Transverse colon (tissue), 4 donors: Measurements from ENCODE around the gene VPS41.

Experiments used
- EP300 ChIP-seq: sonication (generic); formaldehyde crosslinking; IDR thresholded peaks from one replicate; pipeline ENCODE4 v1.6.1; 2017; ENCODE audit warnings: antibody characterized with exemption, low read depth
- POLR2A ChIP-seq: fragments of 450-650 bp; IDR thresholded peaks from one replicate; pipeline ENCODE4 v1.6.1; 2016; ENCODE audit warnings: antibody characterized with exemption, mild to moderate bottlenecking, moderate library complexity
- POLR2AphosphoS5 ChIP-seq, 3 donors: sonication (generic); formaldehyde crosslinking; IDR thresholded peaks; one replicate each; pipeline ENCODE4 v1.6.1; 2016; ENCODE audit warnings: antibody characterized with exemption in 3 of 3
- TF ChIP-seq, protein P1 (sequence below), 5 experiments: fragments of 200-600 bp in 3 of 5; fragments of 450-650 bp in 2 of 5; sonication (generic) in 3 of 5; IDR thresholded peaks; 1 replicate in 2 of 5; 2 replicates in 3 of 5; pipeline ENCODE4 v1.5.1; 2016 to 2017; ENCODE audit warnings: antibody characterized with exemption in 5 of 5, inconsistent platforms in 3 of 5, mild to moderate bottlenecking in 2 of 5, moderate library complexity in 1 of 5

DNA sequence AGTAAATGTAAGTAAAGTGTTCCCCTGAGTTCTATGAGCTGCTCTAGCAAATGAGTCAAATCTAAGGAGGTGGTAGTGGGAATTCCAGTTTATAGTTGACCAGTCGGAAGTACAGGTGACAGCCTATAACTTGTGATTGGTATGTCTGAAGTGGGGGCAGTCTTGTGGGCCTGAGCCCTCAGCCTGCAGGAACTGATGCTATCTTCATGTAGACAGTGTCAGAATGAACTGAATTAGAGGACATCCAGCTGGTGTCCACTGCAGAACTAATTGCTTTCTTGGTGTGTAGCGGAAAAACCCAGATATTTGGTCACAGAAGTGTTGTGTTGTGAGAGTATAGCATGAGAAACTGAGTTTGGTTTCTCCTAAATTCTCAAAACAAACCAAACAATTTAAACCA lies 150.0 kb downstream of the VPS41 start:
- TF ChIP-seq POLR2A (no peak), EP300 (no peak), POLR2AphosphoS5 (IDR thresholded peaks at IDR 0.05) (no peak)
- TF ChIP-seq, protein P1, sequence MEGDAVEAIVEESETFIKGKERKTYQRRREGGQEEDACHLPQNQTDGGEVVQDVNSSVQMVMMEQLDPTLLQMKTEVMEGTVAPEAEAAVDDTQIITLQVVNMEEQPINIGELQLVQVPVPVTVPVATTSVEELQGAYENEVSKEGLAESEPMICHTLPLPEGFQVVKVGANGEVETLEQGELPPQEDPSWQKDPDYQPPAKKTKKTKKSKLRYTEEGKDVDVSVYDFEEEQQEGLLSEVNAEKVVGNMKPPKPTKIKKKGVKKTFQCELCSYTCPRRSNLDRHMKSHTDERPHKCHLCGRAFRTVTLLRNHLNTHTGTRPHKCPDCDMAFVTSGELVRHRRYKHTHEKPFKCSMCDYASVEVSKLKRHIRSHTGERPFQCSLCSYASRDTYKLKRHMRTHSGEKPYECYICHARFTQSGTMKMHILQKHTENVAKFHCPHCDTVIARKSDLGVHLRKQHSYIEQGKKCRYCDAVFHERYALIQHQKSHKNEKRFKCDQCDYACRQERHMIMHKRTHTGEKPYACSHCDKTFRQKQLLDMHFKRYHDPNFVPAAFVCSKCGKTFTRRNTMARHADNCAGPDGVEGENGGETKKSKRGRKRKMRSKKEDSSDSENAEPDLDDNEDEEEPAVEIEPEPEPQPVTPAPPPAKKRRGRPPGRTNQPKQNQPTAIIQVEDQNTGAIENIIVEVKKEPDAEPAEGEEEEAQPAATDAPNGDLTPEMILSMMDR (IDR thresholded peaks at IDR 0.05), result no peak
